Heart right ventricle (tissue), 16 donors: Measurements from ENCODE around the gene CCDC134. TPM values are rescaled to one million over a fixed set of nuclear protein-coding genes. Genes with fewer than 3 reads are reported as not detected.

ENCODE experiments used
- ATAC-seq, 8 donors: fragments of 200-7000 bp; cut with Tn5 transposase; one replicate each; pipeline ENCODE4 v1.9.1; 2020; ENCODE audit warnings: mild to moderate bottlenecking in 8 of 8, moderate library complexity in 8 of 8, moderate number of reproducible peaks in 1 of 8
- DNase-seq, 2 donors: peaks; one replicate each; pipeline ENCODE4 v3.0.0-alpha.2; 2020
- H3K27ac ChIP-seq, 10 donors: fragments of 200-600 bp; sonication (generic) in 2 of 10; one replicate each; pipeline versions ENCODE4 v1.5.0 to v1.8.0; 2020 to 2022; ENCODE audit warnings: mild to moderate bottlenecking in 3 of 10
- H3K27me3 ChIP-seq, 7 donors: fragments of 200-600 bp; one replicate each; pipeline ENCODE4 v1.8.0; 2021 to 2022; ENCODE audit warnings: mild to moderate bottlenecking in 2 of 7
- H3K36me3 ChIP-seq, 9 donors: fragments of 200-600 bp; sonication (generic) in 1 of 9; one replicate each; pipeline versions ENCODE4 v1.5.0 to v1.8.0; 2020 to 2022; ENCODE audit warnings: mild to moderate bottlenecking in 2 of 9
- H3K4me1 ChIP-seq, 9 donors: fragments of 200-600 bp; sonication (generic) in 1 of 9; one replicate each; pipeline versions ENCODE4 v1.5.0 to v1.8.0; 2020 to 2022; ENCODE audit warnings: mild to moderate bottlenecking in 4 of 9
- H3K4me3 ChIP-seq, 10 donors: fragments of 200-600 bp; sonication (generic) in 2 of 10; one replicate each; pipeline versions ENCODE4 v1.5.0 to v1.8.0; 2020 to 2022; ENCODE audit warnings: mild to moderate bottlenecking in 7 of 10, moderate library complexity in 2 of 10
- H3K9me3 ChIP-seq, 11 donors: fragments of 200-600 bp in 10 of 11; sonication (generic) in 2 of 11; one replicate each; pipeline versions ENCODE4 v1.5.0 to v1.8.0; 2013 to 2022; ENCODE audit warnings: mild to moderate bottlenecking in 2 of 11, control low read depth in 1 of 11, moderate library complexity in 1 of 11
- CTCF ChIP-seq, 9 donors: fragments of 200-600 bp; sonication (generic) in 2 of 9; IDR thresholded peaks; one replicate each; pipeline versions ENCODE4 v1.5.0 to v1.8.0; 2021 to 2022; ENCODE audit warnings: antibody characterized with exemption in 9 of 9, mild to moderate bottlenecking in 5 of 9, moderate library complexity in 1 of 9
- WGBS, 2 donors: extraction: QIAGEN DNeasy Blood & Tissue Kit; methylation state at CpG; one replicate each; pipeline ENCODE4 v1.1.7; 2013; ENCODE audit warnings: inconsistent platforms in 1 of 2; 5-methylcytosine and 5-hydroxymethylcytosine counted together
- intact Hi-C, 10 donors: fragments of 100-400 bp; cut with DNase I; formaldehyde crosslinking; loops; one replicate each; pipeline versions ENCODE4 v1.11.1 to v1.14.2; 2022
- polyA plus RNA-seq, 2 donors: library from polyadenylated mRNA; stranded (reverse); fragments of 200-250 nt; gene quantifications; one replicate each; pipeline ENCODE4 v1.2.3, GENCODE V29; 2013
- total RNA-seq, 10 donors: library from RNA; stranded (reverse); fragmentation: NEBNext Ultra II Directional in 3 of 10; extraction: Animal tissue kit (Norgen Biotek cat#: 25700) in 3 of 10; gene quantifications; one replicate each; pipeline versions ENCODE4 v1.2.1 to v1.2.4, GENCODE V29; 2021 to 2023
- donor health status: Arrhythmogenic right ventricular cardiomyopathy.
- donor health status: ischemic (EF 13 %, LVEDD 7.1; RV severe dilation, severe dysfunction).
- donor health status: healthy with polysubstance abuse.
- donor health status: DM: no; HTN: yes; CAD: no.
- donor health status: DM: no; HTN: no; CAD: no.
- donor health status: ischemic (EF 25% LVEDD 6.9; RV normal size, moderate dysfunction).
- donor health status: ischemic (EF 25% LVEDD 5.7; RV mildly dilated, moderate dysfunction).
- donor health status: healthy.
- donor health status: DM: yes; HTN: yes; CAD: no.
- donor health status: Ischemic cardiomyopathy.
- donor health status: ischemic (EF 35%, LVEDD 5.7; RV mildly dilated, moderate dysfunction).
- donor health status: nonischemic (EF 11% LVEDD 7.7; RV severe dilation, severe dysfunction).
- donor health status: DM: yes; HTN: yes; CAD: no.
- donor health status: PGD.
- donor health status: ischemic (EF 29% LVEDD 5.4; RV normal size, mild dysfunction).
- donor health status: nonischemic (EF 23%, LVEDD 6.1; RV moderate dilation, normal function).

The CCDC134 gene
- total and polyA plus RNA-seq, 12 donors = 1.2 to 7.3 (median 3.8) TPM

GRCh38 chr22:41846268-41846987 is 45.9 kb downstream of the CCDC134 start:
- H3K4me3 ChIP-seq = no peak overlapping the region
- no peak for TF ChIP-seq CTCF (IDR thresholded peaks at IDR 0.05)
- H3K27me3 ChIP-seq = no peaks in the 10 kb centered on the region
- peaks cover 0 to 63% (median 36%) of the 10 kb centered on the region in 9 donors for H3K4me1 ChIP-seq
- H3K36me3 ChIP-seq = peaks cover 0 to 18% (median 0%) of the 10 kb centered on the region in 9 donors
- WGBS, 2 donors = 60 to 64% methylated on average over 10 of the region's 10 CpGs
- no peaks in the 10 kb centered on the region for H3K9me3 ChIP-seq
- peak overlapping the region in 1 of 10 donors; percentile 48 for H3K27ac ChIP-seq
- intact Hi-C loops = no loop called here
- DNase-seq = no peak
- no peak for ATAC-seq

- H3K4me1 ChIP-seq = peaks cover 0 to 55% (median 33%) of the 10 kb centered on the region in 9 donors
- no peak for ATAC-seq
- H3K36me3 ChIP-seq = peaks cover 0 to 17% (median 0%) of the 10 kb centered on the region in 9 donors
- H3K4me3 ChIP-seq = no peak overlapping the region
- intact Hi-C loops = no loop called here
- no peak overlapping the region for H3K27ac ChIP-seq
- H3K27me3 ChIP-seq = no peaks in the 10 kb centered on the region
- H3K9me3 ChIP-seq = no peaks in the 10 kb centered on the region
- no peak for TF ChIP-seq CTCF (IDR thresholded peaks at IDR 0.05)
- whole genome bisulfite sequencing, 2 donors = 35 to 53% methylated on average over 2 of the region's 2 CpGs
- no peak for DNase-seq
These were observed 46.8 kb downstream of the CCDC134 start for GRCh38 chr22:41847300-41847699.

- Histone ChIP-seq H3K36me3 (peaks cover 0 to 10% (median 0%) of the 10 kb centered on the region in 9 donors), H3K27me3 (no peaks in the 10 kb centered on the region), H3K4me1 (peaks cover 0 to 56% (median 31%) of the 10 kb centered on the region in 9 donors), H3K27ac (no peak overlapping the region), H3K9me3 (no peaks in the 10 kb centered on the region), H3K4me3 (no peak overlapping the region)
- intact Hi-C loops = no loop called here
- peak in 6 of 8 donors; percentile 19 to 77 (median 38) for ATAC-seq
- no peak for DNase-seq
- TF ChIP-seq CTCF (IDR thresholded peaks at IDR 0.05) = no peak
- WGBS, 2 donors = 69 to 70% methylated on average over 5 of the region's 5 CpGs
These were observed 48.0 kb downstream of the CCDC134 start for GRCh38 chr22:41848468-41848867.

- no peak for DNase-seq
- intact Hi-C loops = loop anchor here in 3 of 10 donors (5.0 to 10.0 kb wide), 3 partner anchors 36 to 112 kb away; no protein-coding TSS in a partner anchor
- Histone ChIP-seq H3K9me3 (no peaks in the 10 kb centered on the region), H3K27ac (peak overlapping the region in 2 of 10 donors; percentile 28 to 70), H3K27me3 (no peaks in the 10 kb centered on the region), H3K4me1 (peaks cover 0 to 42% (median 18%) of the 10 kb centered on the region in 9 donors), H3K36me3 (peaks cover 0 to under 1% (median 0%) of the 10 kb centered on the region in 9 donors), H3K4me3 (no peak overlapping the region)
- ATAC-seq = peak in 1 of 8 donors; percentile 8
- WGBS, 2 donors = 65 to 78% methylated on average over 2 of the region's 2 CpGs
- no peak for TF ChIP-seq CTCF (IDR thresholded peaks at IDR 0.05)
These were observed 56.0 kb downstream of the CCDC134 start for GRCh38 chr22:41856469-41856868.
